Motor neuron (in vitro differentiated cells): Measurements from ENCODE around the gene SHOC2. TPM values are rescaled to one million over a fixed set of nuclear protein-coding genes. Genes with fewer than 3 reads are reported as not detected.

Source experiments
- ATAC-seq, 8 experiments: fragments of 200-7000 bp; cut with Tn5 transposase; replicated peaks in 6 of 8; 2 replicates each; pipeline ENCODE4 v1.8.0; 2021; ENCODE audit warnings: mild to moderate bottlenecking in 8 of 8, moderate library complexity in 8 of 8
- H3K27ac ChIP-seq, 2 donors: fragments of 250-450 bp; sonication (Bioruptor Pico); 2 replicates each; pipeline ENCODE4 v1.9.0; 2021; ENCODE audit warnings: antibody characterized with exemption in 2 of 2, mild to moderate bottlenecking in 2 of 2, moderate library complexity in 1 of 2
- H3K4me1 ChIP-seq, 2 donors: fragments of 250-450 bp; sonication (Bioruptor Pico); replicated peaks in 1 of 2; 2 replicates each; pipeline ENCODE4 v1.6.1; 2021; ENCODE audit warnings: antibody characterized with exemption in 2 of 2, mild to moderate bottlenecking in 2 of 2, moderate library complexity in 1 of 2
- H3K4me3 ChIP-seq, 5 donors: fragments of 250-450 bp; sonication (Bioruptor Pico); 2 replicates each; pipeline ENCODE4 v1.9.0; 2021; ENCODE audit warnings: antibody characterized with exemption in 5 of 5, mild to moderate bottlenecking in 5 of 5, moderate library complexity in 4 of 5
- WGBS, 10 experiments: fragments of 450-650 bp; shearing (Covaris generic); methylation state at CpG; one replicate each; pipeline ENCODE4 v1.0.0; 2022; 5-methylcytosine and 5-hydroxymethylcytosine counted together
- in situ Hi-C, 9 experiments: fragments of 400-800 bp; cut with MboI; loops; one replicate each; pipeline ENCODE4 v1.15.0; 2021; ENCODE audit warnings: low sequenced_read_pairs in 9 of 9, low pct_unique_long_range_greater_than_20kb in 2 of 9; ENCODE audit not compliant: unreplicated experiment in 9 of 9
- total RNA-seq, 8 experiments: library from RNA; unstranded; fragments of 300-600 nt; gene quantifications; 2 replicates each; pipeline versions ENCODE4 v1.2.3 to v1.2.4, GENCODE V29; 2022

SHOC2 gene
- total RNA-seq, 8 experiments from 2014 or later, result 41.7 to 77.8 (median 55.4) TPM

DNA sequence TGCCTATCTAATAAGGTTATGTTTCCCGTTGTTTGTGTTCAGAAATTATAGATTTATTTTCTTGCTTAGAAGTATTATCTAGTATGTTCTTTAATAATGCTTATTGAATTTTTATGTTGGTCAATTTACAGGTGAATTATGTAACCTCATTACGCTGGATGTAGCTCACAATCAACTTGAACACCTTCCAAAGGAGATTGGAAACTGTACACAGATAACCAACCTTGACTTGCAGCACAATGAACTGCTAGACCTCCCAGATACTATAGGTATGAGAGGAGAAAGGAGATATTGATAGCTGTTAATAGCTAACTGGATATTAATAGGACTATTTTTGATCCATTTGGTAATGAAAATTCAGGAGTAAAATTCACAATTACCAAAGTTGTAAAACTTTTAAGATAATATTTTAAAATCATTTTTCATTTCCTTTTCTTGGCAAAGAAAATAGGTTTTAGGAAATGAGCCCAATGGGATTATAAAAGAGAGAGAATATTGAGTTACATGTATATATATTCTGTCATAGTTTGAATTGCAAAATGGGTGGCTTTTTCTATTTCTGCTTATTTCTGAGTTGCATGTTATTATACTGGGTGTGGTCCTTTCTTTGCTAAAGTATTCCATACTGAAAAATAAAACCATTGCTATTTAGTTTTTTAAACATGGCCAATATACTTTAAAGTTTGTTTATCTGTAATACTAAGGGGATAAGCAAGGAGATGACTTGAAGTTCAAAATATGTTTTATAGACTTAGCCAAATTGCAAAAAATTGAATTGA lies 66.3 kb downstream of the SHOC2 start:
- no peak overlapping the region for H3K4me3 ChIP-seq

DNA sequence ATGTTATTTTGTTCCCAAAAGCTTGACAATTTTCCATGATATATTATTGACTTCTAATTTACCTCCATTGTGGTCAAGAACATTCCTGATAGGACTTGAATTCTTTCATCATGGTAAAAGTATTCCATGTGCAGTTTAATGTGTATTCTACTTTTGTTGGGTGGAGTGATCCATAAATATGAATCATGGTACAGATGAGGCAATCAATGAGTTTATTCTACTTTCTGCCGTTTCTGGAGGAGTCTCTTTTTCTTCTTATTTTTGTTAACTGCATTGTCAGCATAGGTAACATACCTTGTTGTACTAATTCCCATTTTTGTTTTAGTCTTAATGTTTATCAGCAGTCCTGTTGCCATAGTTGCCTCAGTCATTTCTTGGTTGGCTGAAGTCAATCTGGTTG lies 69.6 kb downstream of the SHOC2 start:
- Histone ChIP-seq H3K4me1 (no peaks in the 10 kb centered on the region), H3K27ac (no peak overlapping the region), H3K4me3 (no peak overlapping the region)
- in situ Hi-C loops, result no loop called here
- WGBS, 10 experiments, result 0 to 100% (median 17%) methylated on average over 1 of the region's 1 CpG; no CpG with 5 or more reads in 3 of the 10 experiments
- ATAC-seq, result peak in 2 of 8 experiments; percentile 49 to 54

More for the DNA sequence above, 66.3 kb downstream of the SHOC2 start:
- WGBS, 10 experiments, result 71 to 100% (median 95%) methylated on average over 1 to 2 of the region's 2 CpGs; no CpG with 5 or more reads in 1 of the 10 experiments
- in situ Hi-C loops, result no loop called here
- ATAC-seq, result peak in 3 of 8 experiments; percentile 67 to 79 (median 68)
- H3K27ac ChIP-seq, result no peak overlapping the region
- no peaks in the 10 kb centered on the region for H3K4me1 ChIP-seq

DNA sequence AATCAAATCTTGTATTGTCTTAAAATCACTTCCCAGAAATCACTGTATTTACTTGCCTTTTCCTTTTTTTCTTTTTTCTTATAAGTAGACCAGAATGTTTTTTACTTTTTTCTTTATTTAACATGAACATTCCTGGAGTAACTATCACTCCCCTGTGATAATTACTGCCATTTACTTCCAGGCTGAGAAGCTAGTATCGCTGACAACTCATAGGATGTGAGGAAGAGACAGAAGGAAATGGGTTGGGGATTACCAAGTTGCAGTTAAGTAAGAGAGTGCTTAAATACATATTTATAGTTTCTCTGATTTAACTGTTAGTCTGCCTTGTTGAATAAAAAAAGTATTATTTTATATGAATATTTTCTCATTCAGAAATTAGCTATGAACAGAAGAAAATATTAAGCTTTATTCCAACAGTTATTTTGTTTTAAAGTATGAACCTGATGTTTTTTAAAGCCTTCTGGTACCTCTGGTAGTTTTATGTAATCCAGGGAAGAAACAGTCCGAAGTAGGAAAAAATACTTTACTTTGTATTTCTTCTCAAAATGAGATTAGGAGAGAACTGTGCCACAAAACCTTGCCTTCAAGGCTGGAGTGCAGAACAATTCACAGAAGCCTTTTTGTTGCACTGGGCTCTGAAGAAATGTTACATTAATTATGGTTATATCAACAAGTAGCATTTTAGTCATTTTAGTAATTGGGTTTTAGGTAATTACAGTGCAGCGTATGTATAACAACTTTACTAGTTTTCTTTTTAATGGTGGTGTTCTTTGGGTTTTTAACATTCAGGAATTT lies 72.8 kb downstream of the SHOC2 start:
- Histone ChIP-seq H3K27ac (no peak overlapping the region), H3K4me3 (no peak overlapping the region), H3K4me1 (no peaks in the 10 kb centered on the region)
- no peak for ATAC-seq
- in situ Hi-C loops, result no loop called here
- 78 to 100% (median 97%) methylated on average over 1 to 3 of the region's 3 CpGs for WGBS, 10 experiments

DNA sequence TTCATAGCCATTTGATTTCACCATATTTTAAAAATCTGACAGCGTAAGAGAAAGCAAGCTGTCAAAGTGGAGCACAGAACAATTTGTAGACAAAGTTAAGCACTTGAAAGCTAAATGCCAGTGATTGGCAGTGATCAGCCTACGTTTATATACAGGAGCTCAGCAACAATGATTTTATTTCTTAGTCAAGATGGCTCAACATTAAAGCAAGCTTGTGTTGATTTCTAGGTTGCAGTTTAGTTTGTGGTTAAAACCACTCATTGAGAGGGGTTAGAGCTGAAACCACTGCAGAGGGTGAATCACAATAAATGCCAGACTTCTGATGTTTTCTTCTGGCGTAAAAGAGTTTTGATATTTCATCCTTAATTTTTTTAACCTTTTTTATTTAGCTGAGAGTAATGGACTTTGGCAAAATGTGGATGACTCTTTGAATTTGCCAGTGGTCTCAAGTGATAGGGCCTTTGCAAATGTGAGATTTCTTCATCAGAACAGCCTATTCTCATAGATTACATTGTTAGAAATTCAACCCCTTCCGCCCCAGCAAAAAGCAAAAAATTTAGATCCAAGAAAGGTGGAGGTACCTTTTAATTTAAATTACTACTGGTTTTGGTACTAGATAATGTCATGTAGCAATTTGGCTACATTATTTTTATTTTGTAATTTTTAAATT lies 73.8 kb downstream of the SHOC2 start:
- Histone ChIP-seq H3K27ac (no peak overlapping the region), H3K4me1 (no peaks in the 10 kb centered on the region), H3K4me3 (no peak overlapping the region)
- in situ Hi-C loops, result no loop called here
- WGBS, 10 experiments, result 49 to 100% (median 86%) methylated on average over 2 to 4 of the region's 4 CpGs
- ATAC-seq, result no peak

DNA sequence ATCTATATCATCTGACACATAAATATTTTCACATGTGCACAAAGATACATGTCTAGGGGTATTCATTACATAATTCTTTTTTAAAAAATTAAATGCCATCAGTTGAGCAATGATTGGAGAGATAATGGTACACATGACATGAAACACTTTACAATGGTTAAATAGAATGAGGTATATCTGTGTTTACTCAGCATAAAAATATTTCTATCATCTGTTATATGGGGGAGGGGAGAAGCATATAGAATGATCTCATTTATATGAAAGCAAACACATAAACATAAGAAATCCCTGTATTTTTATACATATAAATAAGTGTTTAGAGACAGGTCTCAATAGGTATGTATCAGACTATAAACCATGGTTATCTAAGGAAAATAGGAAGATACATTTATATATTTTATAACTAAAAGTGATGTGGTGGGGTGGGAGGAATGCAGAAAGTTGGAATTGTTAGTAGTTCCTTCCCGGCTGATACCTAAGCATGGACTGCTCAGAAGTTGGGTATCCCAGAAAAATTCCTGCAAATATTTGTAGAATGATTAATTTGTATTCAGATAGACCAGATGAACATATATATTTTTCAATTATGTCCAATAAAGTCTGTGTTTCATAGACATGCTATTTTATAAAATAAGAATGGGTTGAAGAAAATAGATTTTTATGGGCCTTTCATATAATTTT lies 75.1 kb downstream of the SHOC2 start:
- H3K27ac ChIP-seq, result no peak overlapping the region
- H3K4me3 ChIP-seq, result no peak overlapping the region
- no peaks in the 10 kb centered on the region for H3K4me1 ChIP-seq
- in situ Hi-C loops, result no loop called here
- no peak for ATAC-seq
- 80 to 100% (median 100%) methylated on average over 1 of the region's 1 CpG; no CpG with 5 or more reads in 4 of the 10 experiments for WGBS, 10 experiments

DNA sequence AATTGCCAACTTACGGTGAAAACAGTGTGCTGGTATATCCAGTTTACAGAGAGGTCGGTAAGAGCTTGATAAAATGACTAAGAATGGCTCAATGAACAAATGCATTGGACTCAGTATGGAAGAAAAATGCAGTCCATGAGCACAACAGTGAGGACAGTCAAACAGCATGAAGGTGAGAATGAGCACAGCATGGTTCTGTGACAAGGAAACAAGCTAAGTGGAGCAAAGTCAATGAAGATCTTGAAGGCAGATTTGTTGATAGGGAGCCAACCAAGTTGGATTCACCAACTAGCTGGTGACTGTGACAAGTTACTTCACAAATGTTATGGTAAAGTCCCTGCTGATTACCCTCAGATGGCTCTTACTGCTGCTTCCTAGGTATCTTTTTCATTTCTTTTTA lies 75.9 kb downstream of the SHOC2 start:
- Histone ChIP-seq H3K4me1 (no peaks in the 10 kb centered on the region), H3K4me3 (no peak overlapping the region), H3K27ac (no peak overlapping the region)
- no peak for ATAC-seq
- in situ Hi-C loops, result no loop called here
- 59 to 95% (median 85%) methylated on average over 1 to 2 of the region's 2 CpGs for WGBS, 10 experiments

DNA sequence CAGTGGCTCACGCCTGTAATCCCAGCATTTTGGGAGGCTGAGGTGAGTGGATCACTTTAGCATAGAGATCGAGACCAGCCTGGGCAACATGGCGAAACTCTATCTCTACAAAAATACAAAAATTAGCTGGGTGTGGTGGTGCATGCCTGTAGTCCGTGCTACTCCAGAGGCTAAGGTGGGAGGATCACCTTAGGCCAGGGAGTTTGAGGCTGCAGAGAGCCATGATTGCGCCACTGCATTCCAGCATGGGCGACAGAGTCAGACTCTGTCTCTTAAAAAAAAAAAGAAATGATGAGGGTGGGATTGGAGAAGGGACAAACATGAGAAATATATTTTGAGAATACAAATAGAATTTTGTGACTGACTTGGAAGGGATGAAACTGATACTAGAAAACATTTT lies 76.9 kb downstream of the SHOC2 start:
- no peak for ATAC-seq
- Histone ChIP-seq H3K27ac (no peak overlapping the region), H3K4me3 (no peak overlapping the region), H3K4me1 (no peaks in the 10 kb centered on the region)
- in situ Hi-C loops, result no loop called here
- 80 to 98% (median 93%) methylated on average over 2 to 6 of the region's 6 CpGs; no CpG with 5 or more reads in 3 of the 10 experiments for WGBS, 10 experiments

DNA sequence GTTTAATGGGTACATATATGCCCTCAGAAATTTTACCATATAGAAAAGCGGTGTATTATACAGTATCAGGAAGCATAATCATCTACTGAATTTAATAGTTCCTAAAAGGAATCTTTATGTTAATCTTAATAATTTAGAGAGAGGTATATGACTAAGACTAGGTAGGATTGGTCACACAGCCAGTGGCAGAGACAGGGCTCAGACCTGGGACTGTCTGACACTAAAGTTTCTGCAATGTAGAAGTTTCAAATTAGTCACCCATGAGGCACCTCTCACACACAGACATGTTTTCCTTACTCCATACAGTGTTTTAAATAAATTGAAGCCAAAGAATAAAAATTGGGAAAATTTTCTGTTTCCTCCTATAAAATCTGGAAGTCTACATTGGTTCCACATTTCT lies 84.6 kb downstream of the SHOC2 start:
- 86 to 100% (median 100%) methylated on average over 1 of the region's 1 CpG; no CpG with 5 or more reads in 4 of the 10 experiments for WGBS, 10 experiments
- Histone ChIP-seq H3K4me1 (no peaks in the 10 kb centered on the region), H3K4me3 (no peak overlapping the region), H3K27ac (no peak overlapping the region)
- no peak for ATAC-seq
- in situ Hi-C loops, result no loop called here

DNA sequence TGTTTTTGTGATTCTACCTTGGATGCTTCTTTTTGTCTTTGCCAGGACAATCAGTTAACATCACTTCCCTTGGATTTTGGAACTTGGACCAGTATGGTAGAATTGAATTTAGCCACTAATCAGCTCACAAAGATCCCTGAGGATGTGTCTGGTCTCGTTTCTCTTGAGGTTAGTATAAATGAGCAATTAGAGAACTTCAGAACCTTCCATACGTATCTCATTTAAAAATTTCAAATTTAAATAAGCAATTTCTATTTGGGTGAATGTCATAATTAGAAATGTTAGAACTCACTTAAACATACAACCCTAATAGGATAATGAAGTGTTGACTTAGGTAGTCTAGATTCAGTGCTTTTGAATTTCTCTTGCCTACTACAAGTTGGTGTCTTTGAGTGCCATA lies 88.1 kb downstream of the SHOC2 start:
- no peak overlapping the region for H3K4me3 ChIP-seq
- no peaks in the 10 kb centered on the region for H3K4me1 ChIP-seq
- no peak for ATAC-seq
- no peak overlapping the region for H3K27ac ChIP-seq
- WGBS, 10 experiments, result 79 to 100% (median 100%) methylated on average over 1 to 2 of the region's 2 CpGs; no CpG with 5 or more reads in 1 of the 10 experiments
- in situ Hi-C loops, result no loop called here

DNA sequence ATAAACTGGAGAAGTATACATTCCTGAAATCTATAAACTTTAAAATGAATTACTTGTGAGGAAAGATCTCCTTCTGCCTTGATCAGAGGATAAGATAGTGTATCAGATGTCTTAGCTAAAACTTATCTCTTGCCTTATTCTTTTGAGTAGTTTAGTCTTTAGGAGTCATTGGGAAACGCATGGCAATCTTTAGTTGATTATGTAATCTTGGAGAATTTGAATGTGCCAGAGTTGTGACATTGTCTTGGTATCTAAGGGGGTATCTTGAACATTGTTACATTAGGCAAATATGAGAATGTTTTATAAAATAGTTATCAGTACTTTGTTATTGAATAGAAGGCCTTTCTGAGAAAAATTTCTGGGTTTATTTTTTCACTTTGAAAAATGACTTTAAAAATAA lies 95.8 kb downstream of the SHOC2 start:
- WGBS, 10 experiments, result 80 to 100% (median 100%) methylated on average over 1 of the region's 1 CpG; no CpG with 5 or more reads in 2 of the 10 experiments
- in situ Hi-C loops, result no loop called here
- no peak overlapping the region for H3K4me3 ChIP-seq
- H3K4me1 ChIP-seq, result no peaks in the 10 kb centered on the region
- no peak overlapping the region for H3K27ac ChIP-seq
- no peak for ATAC-seq

DNA sequence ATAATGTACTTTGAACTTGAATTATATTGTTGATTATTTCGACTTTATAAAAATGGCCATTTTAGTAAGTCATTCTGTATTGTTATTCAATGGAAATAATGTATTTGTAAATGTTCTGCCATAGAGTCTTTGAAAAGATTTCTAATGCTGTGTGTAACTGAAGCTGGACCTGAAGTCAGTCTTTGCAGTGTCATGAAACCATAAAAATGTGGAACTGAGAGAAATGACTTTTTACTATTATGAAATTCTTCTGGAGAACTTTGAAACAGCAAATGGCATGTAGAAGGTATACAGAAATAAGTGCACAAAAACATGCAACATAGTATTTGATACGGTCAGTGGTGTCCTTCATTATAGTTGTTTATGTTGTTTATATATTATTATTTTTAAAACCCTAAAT lies 97.7 kb downstream of the SHOC2 start:
- ATAC-seq, result no peak
- in situ Hi-C loops, result no loop called here
- Histone ChIP-seq H3K27ac (no peak overlapping the region), H3K4me1 (no peaks in the 10 kb centered on the region), H3K4me3 (no peak overlapping the region)
- 14 to 89% (median 57%) methylated on average over 1 to 2 of the region's 2 CpGs for WGBS, 10 experiments

DNA sequence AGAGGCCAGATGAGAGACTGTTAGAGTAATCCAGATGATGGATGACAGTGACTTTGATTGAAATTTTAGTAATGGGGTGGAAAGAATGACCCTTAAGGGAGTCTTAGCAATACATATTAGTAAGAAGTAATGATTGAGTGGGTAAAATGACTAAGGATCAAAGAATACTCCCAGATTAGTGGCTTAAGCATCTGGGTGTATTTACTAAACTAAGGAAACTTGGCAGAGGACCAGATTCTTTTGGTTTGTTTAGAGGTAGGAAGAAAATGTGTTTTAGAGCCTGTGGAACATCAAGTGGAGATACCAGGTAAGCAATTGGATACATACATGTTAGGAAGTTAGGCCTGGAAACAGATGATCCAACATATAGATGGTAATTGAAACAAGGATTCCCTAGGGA lies 98.6 kb downstream of the SHOC2 start:
- no peak for ATAC-seq
- Histone ChIP-seq H3K4me1 (no peaks in the 10 kb centered on the region), H3K4me3 (no peak overlapping the region), H3K27ac (no peak overlapping the region)
- in situ Hi-C loops, result no loop called here

DNA sequence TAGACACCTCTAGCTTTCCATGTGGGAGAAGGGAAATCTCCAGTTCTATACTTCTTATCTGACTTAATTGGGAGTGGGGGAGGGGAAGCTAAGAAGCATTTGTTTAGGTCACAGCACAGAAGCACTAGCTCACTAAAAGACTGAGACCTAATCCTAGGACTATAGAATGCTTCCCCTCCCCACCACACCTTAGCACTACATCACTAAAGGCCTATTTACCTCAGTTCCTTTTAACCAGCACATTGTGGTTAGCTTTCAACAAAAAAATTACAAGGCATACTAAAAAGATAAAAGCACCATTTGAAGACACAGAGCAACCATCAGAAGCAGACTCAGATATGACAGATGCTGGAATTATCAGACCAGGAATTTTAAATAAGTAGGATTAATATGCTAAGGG lies 103.7 kb downstream of the SHOC2 start:
- in situ Hi-C loops, result no loop called here
- no peaks in the 10 kb centered on the region for H3K4me1 ChIP-seq
- no peak overlapping the region for H3K27ac ChIP-seq
- H3K4me3 ChIP-seq, result no peak overlapping the region
- ATAC-seq, result no peak
